ENCODE measurements around the gene FAM193B. TPM values are rescaled to one million over a fixed set of nuclear protein-coding genes. Genes with fewer than 3 reads are reported as not detected.

FAM193B gene
- total and polyA plus RNA-seq, 9 of the 15 experiments (the other 6 are each of a cell fraction or from before 2014, with no cell fraction given), result 4.4 to 76.4 (median 37.3) TPM

GRCh38 chr5:177472460-177473442, 81.6 kb downstream of the FAM193B start (continued):
- TF ChIP-seq, protein P1, sequence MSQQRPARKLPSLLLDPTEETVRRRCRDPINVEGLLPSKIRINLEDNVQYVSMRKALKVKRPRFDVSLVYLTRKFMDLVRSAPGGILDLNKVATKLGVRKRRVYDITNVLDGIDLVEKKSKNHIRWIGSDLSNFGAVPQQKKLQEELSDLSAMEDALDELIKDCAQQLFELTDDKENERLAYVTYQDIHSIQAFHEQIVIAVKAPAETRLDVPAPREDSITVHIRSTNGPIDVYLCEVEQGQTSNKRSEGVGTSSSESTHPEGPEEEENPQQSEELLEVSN (IDR thresholded peaks at IDR 0.05; ENCODE audit: borderline replicate concordance in 1 of 2, extremely low read depth in 1 of 2, insufficient read depth in 1 of 2, insufficient read length in 1 of 2, low read depth in 1 of 2, low read length in 1 of 2, poor library complexity in 1 of 2, severe bottlenecking in 1 of 2), result peak in 1 of 2 experiments; percentile 55
- TF ChIP-seq NCOA6 (IDR thresholded peaks at IDR 0.05) (no peak), ZBTB40 (IDR thresholded peaks at IDR 0.05) (0 out of 2 replicates have a peak, but pooled peaks have one; percentile 13), ZBTB40 (CRISPR knock-in tag; IDR thresholded peaks at IDR 0.05) (no peak)

All from K562 (cell line).